OCI-LY3 (cell line): ENCODE measurements around the gene PIK3C2G.

Source experiments
- CTCF ChIP-seq: fragments of 200-600, 300-600 bp; sonication (generic); IDR thresholded peaks from 2 replicates; pipeline ENCODE4 v1.5.1; 2014; ENCODE audit warnings: antibody characterized with exemption, low read length, low read depth
- EZH2phosphoT487 ChIP-seq: fragments of 200-600 bp; shearing (Covaris generic); IDR thresholded peaks from 2 replicates; pipeline ENCODE4 v1.6.1; 2018; ENCODE audit warnings: antibody characterized with exemption, mixed run types, low read depth

- TF ChIP-seq CTCF (no peak), EZH2phosphoT487 (no peak)
Observed at GRCh38 chr12:18631339-18631738, 370.0 kb downstream of the PIK3C2G start.
